Neuronal stem cell (in vitro differentiated cells): ENCODE results near the gene VAC14.

Experiments used
- DNase-seq: peaks from one replicate; pipeline ENCODE4 v3.0.0-alpha.2; 2013; ENCODE audit warnings: low spot score
- H2AFZ ChIP-seq: one replicate; pipeline ENCODE4 v1.6.1; 2013; ENCODE audit warnings: mild to moderate bottlenecking, low read length, inconsistent platforms
- H2AK5ac ChIP-seq: 2 replicates; pipeline ENCODE4 v1.6.1; 2013; ENCODE audit warnings: low read depth, mild to moderate bottlenecking, inconsistent platforms, low read length, moderate library complexity, mixed read lengths
- H2BK120ac ChIP-seq: 2 replicates; pipeline ENCODE4 v1.6.1; 2013; ENCODE audit warnings: low read depth, mild to moderate bottlenecking, inconsistent platforms, low read length, moderate library complexity, mixed read lengths
- H2BK12ac ChIP-seq: one replicate; pipeline ENCODE4 v1.6.1; 2013; ENCODE audit warnings: low read length, inconsistent platforms
- H2BK15ac ChIP-seq: 2 replicates; pipeline ENCODE4 v1.6.1; 2013; ENCODE audit warnings: mild to moderate bottlenecking, low read length, inconsistent platforms, mixed read lengths
- H2BK5ac ChIP-seq: one replicate; pipeline ENCODE4 v1.6.1; 2013; ENCODE audit warnings: inconsistent platforms, mild to moderate bottlenecking, low read length, moderate library complexity
- H3K14ac ChIP-seq: one replicate; pipeline ENCODE4 v1.6.1; 2013; ENCODE audit warnings: low read length, inconsistent platforms
- H3K18ac ChIP-seq: 2 replicates; pipeline ENCODE4 v1.6.1; 2013; ENCODE audit warnings: low read length, inconsistent platforms
- H3K23ac ChIP-seq: 2 replicates; pipeline ENCODE4 v1.6.1; 2013; ENCODE audit warnings: low read depth, mild to moderate bottlenecking, mixed read lengths, low read length, inconsistent platforms; ENCODE audit not compliant: poor library complexity
- H3K27ac ChIP-seq: replicated peaks from 3 replicates; pipeline ENCODE4 v1.5.1; 2013; ENCODE audit warnings: low read length, inconsistent platforms
- H3K27me3 ChIP-seq, 3 experiments: 2 replicates each; pipeline ENCODE4 v1.6.1; 2013; ENCODE audit warnings: low read length in 3 of 3, mild to moderate bottlenecking in 2 of 3, inconsistent platforms in 1 of 3, low read depth in 1 of 3, mixed read lengths in 1 of 3, moderate library complexity in 1 of 3; ENCODE audit not compliant: control insufficient read depth in 3 of 3, insufficient read depth in 3 of 3
- H3K36me3 ChIP-seq, 2 donors: replicated peaks in 1 of 2; 2 replicates each; pipeline ENCODE4 v1.6.1; 2013; ENCODE audit warnings: low read length in 2 of 2; ENCODE audit not compliant: control insufficient read depth in 2 of 2, insufficient read depth in 2 of 2
- H3K4ac ChIP-seq: 2 replicates; pipeline ENCODE4 v1.6.1; 2013; ENCODE audit warnings: inconsistent platforms, mild to moderate bottlenecking, low read length, moderate library complexity
- H3K4me1 ChIP-seq, 2 donors: 1 replicate in 1 of 2; 2 replicates in 1 of 2; pipeline ENCODE4 v1.6.1; 2013; ENCODE audit warnings: low read length in 2 of 2, low read depth in 1 of 2; ENCODE audit not compliant: control insufficient read depth in 2 of 2, insufficient read depth in 1 of 2
- H3K4me2 ChIP-seq: one replicate; pipeline ENCODE4 v1.6.1; 2013; ENCODE audit warnings: mild to moderate bottlenecking, low read length, inconsistent platforms; ENCODE audit not compliant: insufficient read depth, poor library complexity, severe bottlenecking
- H3K4me3 ChIP-seq, 2 donors: 2 replicates each; pipeline ENCODE4 v1.5.1; 2013; ENCODE audit warnings: low read length in 2 of 2, mild to moderate bottlenecking in 2 of 2, inconsistent platforms in 1 of 2, moderate library complexity in 1 of 2
- H3K79me1 ChIP-seq: one replicate; pipeline ENCODE4 v1.6.1; 2013; ENCODE audit warnings: low read depth, mild to moderate bottlenecking, inconsistent platforms, low read length, moderate library complexity
- H3K9ac ChIP-seq: one replicate; pipeline ENCODE4 v1.6.1; 2013; ENCODE audit warnings: mild to moderate bottlenecking, low read depth, low read length, inconsistent platforms; ENCODE audit not compliant: poor library complexity
- H3K9me3 ChIP-seq, 2 donors: replicated peaks in 1 of 2; 2 replicates each; pipeline versions ENCODE3 to v1.6.1; 2013; ENCODE audit warnings: low read length in 2 of 2, mild to moderate bottlenecking in 2 of 2, inconsistent platforms in 1 of 2, low read depth in 1 of 2, mixed read lengths in 1 of 2, moderate library complexity in 1 of 2; ENCODE audit not compliant: control insufficient read depth in 2 of 2, insufficient read depth in 1 of 2
- H4K8ac ChIP-seq: one replicate; pipeline ENCODE4 v1.6.1; 2013; ENCODE audit warnings: low read depth, mild to moderate bottlenecking, inconsistent platforms, low read length, moderate library complexity
- H4K91ac ChIP-seq: one replicate; pipeline ENCODE4 v1.6.1; 2013; ENCODE audit warnings: low read length, low read depth, mild to moderate bottlenecking, inconsistent platforms; ENCODE audit not compliant: poor library complexity
- WGBS, 2 donors: extraction: QIAGEN DNeasy Blood & Tissue Kit; methylation state at CpG; one replicate each; pipeline ENCODE4 v1.1.7; 2013; ENCODE audit warnings: missing lambda C conversion rate in 2 of 2, mixed read lengths in 1 of 2; ENCODE audit not compliant: insufficient read length in 2 of 2, insufficient replicate concordance in 1 of 2; ENCODE audit errors: extremely low coverage in 2 of 2; 5-methylcytosine and 5-hydroxymethylcytosine counted together

Gene VAC14

DNA sequence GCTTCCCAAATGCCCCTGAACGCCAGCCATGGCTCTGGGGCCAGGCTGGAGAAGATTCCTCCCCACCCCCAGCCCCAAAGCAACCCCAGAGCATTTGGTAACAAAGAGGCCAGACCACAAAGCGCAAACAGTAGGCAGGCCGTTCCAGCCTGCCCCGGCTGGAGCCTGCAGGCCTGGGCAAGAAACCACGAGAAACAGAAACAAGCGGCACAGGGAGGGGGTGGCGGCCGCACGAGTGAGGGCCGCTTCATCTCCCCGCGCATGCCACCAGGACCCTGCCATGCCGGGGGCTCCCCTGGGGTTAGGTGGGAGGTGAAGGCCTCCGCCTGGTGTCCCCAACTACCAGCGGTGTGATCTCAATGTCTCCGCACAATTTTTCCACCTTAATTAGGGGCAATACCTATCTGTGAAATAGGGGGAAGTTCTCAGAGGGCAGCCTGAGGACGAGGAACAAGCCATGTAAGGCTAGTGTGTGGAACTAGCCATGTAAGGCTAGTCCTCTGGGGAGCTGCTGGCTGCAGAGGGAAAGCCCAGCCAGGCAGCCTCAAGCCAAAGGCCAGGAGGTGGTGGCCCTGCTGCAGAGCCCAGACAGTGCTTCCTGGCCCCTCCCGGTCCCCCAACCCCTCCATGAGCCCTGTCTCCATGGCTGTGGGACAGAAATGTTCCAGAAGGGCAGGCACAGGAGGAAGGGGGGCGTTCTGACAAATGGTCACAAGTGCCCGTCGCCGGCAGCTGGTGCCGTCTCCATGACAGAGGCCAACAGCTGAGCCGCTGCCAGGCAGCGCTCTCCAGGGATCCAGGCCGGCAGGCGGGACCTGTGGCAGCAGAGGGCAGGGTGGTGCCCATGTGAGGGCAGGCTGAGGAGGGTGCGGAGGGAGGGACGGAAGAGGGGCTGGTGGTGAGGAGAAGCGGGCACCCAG is 100.6 kb downstream of the VAC14 start:
- Histone ChIP-seq H3K4me3 (no peak overlapping the region), H3K23ac (peak overlapping the region; percentile 77), H2BK12ac (no peak overlapping the region), H2BK120ac (no peak overlapping the region), H2BK15ac (peak overlapping the region; percentile 41), H3K14ac (no peak overlapping the region), H3K27ac (no peak overlapping the region), H3K4ac (no peak overlapping the region), H2AK5ac (no peak overlapping the region), H2AFZ (no peak overlapping the region), H4K8ac (no peak overlapping the region), H3K79me1 (peaks cover 3% of the 10 kb centered on the region), H2BK5ac (no peak overlapping the region), H3K4me1 (peaks cover 20 to 28% of the 10 kb centered on the region in 2 donors), H3K9ac (no peak overlapping the region), H3K36me3 (peaks cover 3 to 12% of the 10 kb centered on the region in 2 donors), H3K9me3 (peaks cover 0 to 8% of the 10 kb centered on the region in 2 donors), H3K18ac (peak overlapping the region; percentile 77), H3K4me2 (no peak overlapping the region), H3K27me3 (no peaks in the 10 kb centered on the region), H4K91ac (peak overlapping the region; percentile 22)
- no CpG with 5 or more reads among the region's 30 CpGs for WGBS, 2 donors
- no peak for DNase-seq

- H3K4me1 ChIP-seq = peaks cover 24 to 29% of the 10 kb centered on the region in 2 donors
- H2AFZ ChIP-seq = no peak overlapping the region
- H3K4ac ChIP-seq = peak overlapping the region; percentile 43
- no peak overlapping the region for H3K4me2 ChIP-seq
- H2AK5ac ChIP-seq = peak overlapping the region; percentile 88
- peaks cover 0 to 8% of the 10 kb centered on the region in 2 donors for H3K9me3 ChIP-seq
- H3K9ac ChIP-seq = peak overlapping the region; percentile 54
- no peak overlapping the region for H2BK12ac ChIP-seq
- H3K27me3 ChIP-seq = no peaks in the 10 kb centered on the region
- H2BK5ac ChIP-seq = no peak overlapping the region
- H4K91ac ChIP-seq = peak overlapping the region; percentile 22
- WGBS, 2 donors = no CpG with 5 or more reads among the region's 17 CpGs
- peak overlapping the region; percentile 44 for H3K18ac ChIP-seq
- peak overlapping the region; percentile 64 for H2BK120ac ChIP-seq
- no peak overlapping the region for H4K8ac ChIP-seq
- peak overlapping the region; percentile 83 for H3K14ac ChIP-seq
- H2BK15ac ChIP-seq = peak overlapping the region; percentile 41
- peak overlapping the region; percentile 77 for H3K23ac ChIP-seq
- H3K27ac ChIP-seq = no peak overlapping the region
- DNase-seq = no peak
- peaks cover 3% of the 10 kb centered on the region for H3K79me1 ChIP-seq
- no peak overlapping the region for H3K4me3 ChIP-seq
- H3K36me3 ChIP-seq = peaks cover 3 to 12% of the 10 kb centered on the region in 2 donors
Observed at GRCh38 chr16:70699696-70700095, 101.3 kb downstream of the VAC14 start.

- H3K27me3 ChIP-seq = no peaks in the 10 kb centered on the region
- no peak overlapping the region for H3K23ac ChIP-seq
- no peak overlapping the region for H2BK5ac ChIP-seq
- H2AK5ac ChIP-seq = no peak overlapping the region
- peaks cover 0 to 8% of the 10 kb centered on the region in 2 donors for H3K9me3 ChIP-seq
- no peak overlapping the region for H2BK15ac ChIP-seq
- no peak overlapping the region for H3K4me2 ChIP-seq
- H3K4ac ChIP-seq = no peak overlapping the region
- peaks cover 1% of the 10 kb centered on the region for H3K79me1 ChIP-seq
- H2BK120ac ChIP-seq = no peak overlapping the region
- H3K14ac ChIP-seq = no peak overlapping the region
- H2BK12ac ChIP-seq = no peak overlapping the region
- H3K4me1 ChIP-seq = peaks cover 30 to 35% of the 10 kb centered on the region in 2 donors
- no peak for DNase-seq
- H3K4me3 ChIP-seq = no peak overlapping the region
- H3K36me3 ChIP-seq = peaks cover 3 to 12% of the 10 kb centered on the region in 2 donors
- WGBS, 2 donors = no CpG with 5 or more reads among the region's 10 CpGs
- H3K9ac ChIP-seq = no peak overlapping the region
- H2AFZ ChIP-seq = no peak overlapping the region
- no peak overlapping the region for H4K91ac ChIP-seq
- H3K18ac ChIP-seq = no peak overlapping the region
- H4K8ac ChIP-seq = no peak overlapping the region
- H3K27ac ChIP-seq = no peak overlapping the region
Observed at GRCh38 chr16:70698901-70699300, 102.1 kb downstream of the VAC14 start.

GRCh38 chr16:70697594-70698170 is 103.3 kb downstream of the VAC14 start:
- Histone ChIP-seq H2AFZ (no peak overlapping the region), H3K18ac (no peak overlapping the region), H3K9me3 (peaks cover 0 to 8% of the 10 kb centered on the region in 2 donors), H2BK12ac (no peak overlapping the region), H4K91ac (peak overlapping the region; percentile 40), H3K4ac (no peak overlapping the region), H2AK5ac (peak overlapping the region; percentile 58), H2BK5ac (no peak overlapping the region), H3K36me3 (peaks cover 3 to 12% of the 10 kb centered on the region in 2 donors), H2BK120ac (no peak overlapping the region), H3K27me3 (no peaks in the 10 kb centered on the region), H3K4me1 (peaks cover 31 to 35% of the 10 kb centered on the region in 2 donors), H3K79me1 (peaks cover 4% of the 10 kb centered on the region), H3K27ac (no peak overlapping the region), H4K8ac (no peak overlapping the region), H3K9ac (no peak overlapping the region), H3K14ac (no peak overlapping the region), H3K4me3 (no peak overlapping the region), H3K4me2 (no peak overlapping the region), H2BK15ac (no peak overlapping the region), H3K23ac (no peak overlapping the region)
- no CpG with 5 or more reads among the region's 14 CpGs for WGBS, 2 donors
- no peak for DNase-seq
